Activated CD8-positive, alpha-beta memory T cell treated with anti-CD3 and anti-CD28 coated beads for 36 hours (primary cell): ENCODE measurements around the gene SEC14L2. TPM values are rescaled to one million over a fixed set of nuclear protein-coding genes. Genes with fewer than 3 reads are reported as not detected.

Experiments
- CTCF ChIA-PET: fragments of 350-600 bp; sonication (Branson Sonifier 250); formaldehyde crosslinking; loops from one replicate; lab custom pipeline; 2021; ENCODE audit warnings: antibody characterized with exemption; lab: Charles Lee
- POLR2A ChIA-PET: fragments of 350-600 bp; sonication (Branson Sonifier 250); formaldehyde crosslinking; loops from one replicate; lab custom pipeline; 2021; ENCODE audit warnings: antibody characterized with exemption; lab: Charles Lee
- total RNA-seq, 2 experiments: library from RNA; stranded (reverse); gene quantifications; one replicate each; pipeline ENCODE4 v1.2.3, GENCODE V29; 2021

The SEC14L2 gene
- total RNA-seq, 2 experiments from 2014 or later: 6.0 to 7.7 TPM

DNA sequence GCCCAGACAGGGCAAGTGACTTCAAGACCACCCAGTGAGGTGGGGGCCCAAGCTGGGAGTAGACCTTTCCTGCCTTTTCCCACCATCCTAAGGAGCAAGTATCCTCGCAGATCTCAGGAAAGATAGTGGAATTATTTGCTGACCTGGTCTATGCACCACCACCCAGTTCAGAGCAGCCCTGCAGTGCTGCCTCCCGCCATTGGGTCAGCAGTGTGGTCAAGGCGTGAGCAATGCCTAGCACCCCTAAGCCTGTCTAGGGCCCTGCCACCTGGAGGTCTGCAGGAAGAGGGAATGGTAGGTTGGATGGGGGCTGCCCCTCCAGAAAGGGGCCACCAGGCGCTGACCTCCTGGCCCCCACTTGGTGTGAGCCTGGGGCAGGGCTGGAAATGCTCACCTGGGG, 35.3 kb downstream of the SEC14L2 start:
- POLR2A ChIA-PET: no interaction called here
- CTCF ChIA-PET: interaction anchor here (1.0 kb wide), 2 partner anchors 45 to 54 kb away, joined by 3 read pairs; no protein-coding TSS in a partner anchor

- POLR2A ChIA-PET: no interaction called here
- CTCF ChIA-PET: interaction anchor here (1.0 kb wide), 3 partner anchors 41 to 53 kb away, joined by 3 read pairs; no protein-coding TSS in a partner anchor
Measured at GRCh38 chr22:30432520-30432919, 35.7 kb downstream of the SEC14L2 start.

- POLR2A ChIA-PET: interaction anchor here (1.3 kb wide), 1 partner anchor 11 kb away, joined by 5 read pairs; no protein-coding TSS in a partner anchor
- CTCF ChIA-PET: interaction anchor here (1.0 to 3.9 kb wide), 3 partner anchors 8 to 46 kb away, joined by 3 to 18 read pairs (median 3); partner anchors contain the start of gene MTFP1
Measured at GRCh38 chr22:30433227-30433626, 36.4 kb downstream of the SEC14L2 start.

DNA sequence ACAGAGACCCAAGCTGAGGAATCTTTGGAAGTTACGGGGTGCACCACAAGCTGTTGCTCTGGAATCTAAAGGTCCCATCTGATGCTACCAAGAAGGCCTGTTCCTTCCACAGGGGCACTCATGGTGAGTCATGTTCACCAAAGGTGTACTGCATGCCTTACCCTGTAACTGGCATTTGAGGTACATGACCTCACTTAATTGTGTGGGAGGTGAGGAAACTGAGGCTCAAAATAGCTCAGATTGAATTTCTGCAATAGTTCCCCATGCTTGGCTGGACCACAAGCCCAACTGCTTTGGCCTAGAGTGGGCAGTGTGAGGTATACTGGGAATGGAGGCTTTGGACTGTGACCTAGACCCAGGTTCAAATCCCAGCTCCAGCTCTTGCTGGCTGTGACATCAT, 37.0 kb downstream of the SEC14L2 start:
- ChIA-PET CTCF (interaction anchor here (1.2 to 3.9 kb wide), 2 partner anchors 9 to 22 kb away, joined by 5 to 18 read pairs; partner anchors contain the start of gene MTFP1), POLR2A (interaction anchor here (1.3 kb wide), 1 partner anchor 11 kb away, joined by 5 read pairs; no protein-coding TSS in a partner anchor)

GRCh38 chr22:30434843-30435242, 38.0 kb downstream of the SEC14L2 start:
- POLR2A ChIA-PET: no interaction called here
- CTCF ChIA-PET: interaction anchor here (1.2 to 3.9 kb wide), 2 partner anchors 10 to 21 kb away, joined by 5 to 18 read pairs; partner anchors contain the start of gene MTFP1

DNA sequence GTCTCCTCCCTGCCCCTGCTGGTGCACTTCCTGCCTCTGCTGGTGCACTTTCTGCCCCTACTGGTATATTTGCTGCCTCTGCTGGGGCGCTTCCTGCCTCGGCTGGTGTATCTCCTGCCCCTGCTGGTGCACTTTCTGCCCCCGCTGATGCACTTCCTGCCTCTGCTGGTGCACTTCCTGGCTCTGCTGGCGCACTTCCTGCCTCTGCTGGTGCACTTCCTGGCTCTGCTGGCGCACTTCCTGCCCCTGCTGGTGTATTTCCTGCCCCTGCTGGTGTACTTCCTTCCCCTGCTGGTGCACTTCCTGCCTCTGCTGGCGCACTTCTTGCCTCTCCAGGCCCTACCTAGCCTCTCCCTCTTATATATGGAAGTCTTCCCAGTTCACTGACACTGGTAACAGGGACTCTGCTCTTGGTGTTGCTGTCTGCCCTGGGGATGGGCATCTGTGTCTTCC, 38.9 kb downstream of the SEC14L2 start:
- ChIA-PET POLR2A (no interaction called here), CTCF (interaction anchor here (1.7 to 3.9 kb wide), 2 partner anchors 9 to 11 kb away, joined by 4 to 18 read pairs; partner anchors contain the start of gene MTFP1)

- CTCF ChIA-PET: interaction anchor here (1.7 to 3.9 kb wide), 2 partner anchors 9 to 11 kb away, joined by 4 to 18 read pairs; partner anchors contain the start of gene MTFP1
- POLR2A ChIA-PET: interaction anchor here (0.8 kb wide), 1 partner anchor 9 kb away, joined by 3 read pairs; no protein-coding TSS in a partner anchor
Measured at GRCh38 chr22:30436196-30436595, 39.4 kb downstream of the SEC14L2 start.

- ChIA-PET POLR2A (no interaction called here), CTCF (interaction anchor here (1.1 to 1.2 kb wide), 2 partner anchors 12 to 13 kb away, joined by 3 read pairs; no protein-coding TSS in a partner anchor)
Measured at GRCh38 chr22:30438559-30438958, 41.7 kb downstream of the SEC14L2 start.

- CTCF ChIA-PET: interaction anchor here (1.1 kb wide), 1 partner anchor 13 kb away, joined by 3 read pairs; no protein-coding TSS in a partner anchor
- POLR2A ChIA-PET: no interaction called here
Measured at GRCh38 chr22:30439226-30439625, 42.4 kb downstream of the SEC14L2 start.

- ChIA-PET CTCF (no interaction called here), POLR2A (no interaction called here)
Measured at GRCh38 chr22:30439836-30440235, 43.0 kb downstream of the SEC14L2 start.

DNA sequence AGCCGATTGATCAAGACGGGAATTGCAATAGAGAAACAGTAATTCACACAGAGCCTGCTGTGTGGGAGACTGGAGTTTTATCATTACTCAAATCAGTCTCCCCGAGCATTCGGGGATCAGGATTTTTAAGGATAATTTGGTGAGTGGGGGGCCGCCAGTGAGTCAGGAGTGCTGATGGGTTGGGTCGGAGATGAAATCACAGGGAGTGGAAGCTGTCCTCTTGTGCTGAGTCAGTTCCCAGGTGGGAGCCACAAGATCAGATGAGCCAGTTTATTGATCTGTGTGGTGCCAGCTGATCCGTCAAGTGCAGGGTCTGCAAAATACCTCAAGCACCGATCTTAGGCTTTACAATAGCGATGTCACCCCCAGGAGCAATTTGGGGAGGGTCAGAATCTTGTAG, 44.3 kb downstream of the SEC14L2 start:
- POLR2A ChIA-PET: no interaction called here
- CTCF ChIA-PET: no interaction called here

DNA sequence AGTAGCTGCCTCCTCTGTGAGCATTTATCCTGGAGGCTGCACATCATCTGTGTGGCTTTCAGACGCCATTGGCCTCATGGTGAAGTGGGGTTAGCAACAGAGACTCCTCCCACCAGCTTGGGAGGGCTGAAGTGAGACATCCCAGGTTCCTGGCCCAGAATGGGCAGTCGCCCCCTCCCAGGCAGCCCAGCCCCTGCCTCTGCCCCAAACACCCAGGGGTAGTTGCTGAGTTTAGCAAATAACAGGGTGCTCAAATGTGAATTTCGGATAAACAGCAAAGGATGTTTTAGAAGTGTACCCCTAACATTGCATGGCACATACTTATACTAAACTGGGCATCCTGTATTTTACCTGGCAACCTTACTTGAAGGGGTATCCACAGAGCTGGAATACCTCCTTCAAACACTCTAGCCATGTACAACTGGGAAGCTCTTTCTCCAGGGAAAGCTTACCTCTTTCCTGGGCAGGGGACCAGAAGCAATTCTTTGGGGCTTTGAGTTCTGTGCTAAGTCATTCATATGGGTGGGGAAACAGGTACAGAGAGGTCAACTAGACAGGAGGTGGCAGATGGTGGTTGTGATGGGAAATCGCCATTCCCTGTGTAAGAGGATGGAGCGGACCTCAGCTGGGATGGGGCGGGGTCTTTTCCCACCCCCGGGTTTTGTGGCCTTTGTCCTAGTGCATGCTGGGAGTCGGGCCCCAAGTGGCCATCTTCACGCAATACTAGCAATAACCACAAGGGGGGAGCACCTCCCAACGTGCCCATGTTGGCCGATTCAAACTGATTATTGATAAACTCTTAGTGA, 48.0 kb downstream of the SEC14L2 start:
- CTCF ChIA-PET: interaction anchor here (0.8 to 2.1 kb wide), 3 partner anchors 9 to 142 kb away, joined by 3 to 9 read pairs (median 4); no protein-coding TSS in a partner anchor
- POLR2A ChIA-PET: no interaction called here

DNA sequence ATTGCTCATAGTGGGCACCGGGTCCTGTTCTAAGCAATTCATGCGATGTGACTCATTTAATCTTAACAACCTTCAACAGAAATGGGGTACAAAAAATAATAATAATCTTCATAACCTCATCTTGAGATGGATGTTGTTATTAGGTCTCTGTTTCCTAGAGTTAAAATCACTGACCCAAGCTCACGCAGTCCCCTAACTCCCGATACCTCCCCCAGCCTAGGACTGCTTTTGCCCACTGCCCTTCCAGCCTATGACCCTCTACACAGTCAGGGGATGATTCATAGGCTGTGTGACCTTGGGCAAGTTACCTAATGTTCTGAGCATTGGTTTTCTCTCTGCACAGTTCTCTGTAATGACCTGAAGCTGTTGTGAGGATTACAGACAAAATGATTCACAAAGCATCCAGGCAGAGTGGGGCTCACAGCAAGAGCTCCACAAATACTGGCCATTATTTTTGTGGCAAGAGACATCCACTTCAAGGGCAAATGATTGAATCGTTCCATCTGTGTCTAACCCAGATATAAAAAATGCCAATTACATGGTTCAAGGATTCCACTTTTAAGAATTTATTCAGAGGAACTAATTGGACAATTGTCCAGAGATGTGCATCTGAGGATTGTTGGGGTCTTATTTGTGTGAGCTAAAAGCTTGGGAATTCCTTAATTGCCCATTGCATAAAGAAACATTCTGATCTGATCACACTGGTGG, 48.8 kb downstream of the SEC14L2 start:
- ChIA-PET CTCF (interaction anchor here (0.8 to 2.1 kb wide), 3 partner anchors 10 to 141 kb away, joined by 3 to 9 read pairs (median 4); no protein-coding TSS in a partner anchor), POLR2A (no interaction called here)

DNA sequence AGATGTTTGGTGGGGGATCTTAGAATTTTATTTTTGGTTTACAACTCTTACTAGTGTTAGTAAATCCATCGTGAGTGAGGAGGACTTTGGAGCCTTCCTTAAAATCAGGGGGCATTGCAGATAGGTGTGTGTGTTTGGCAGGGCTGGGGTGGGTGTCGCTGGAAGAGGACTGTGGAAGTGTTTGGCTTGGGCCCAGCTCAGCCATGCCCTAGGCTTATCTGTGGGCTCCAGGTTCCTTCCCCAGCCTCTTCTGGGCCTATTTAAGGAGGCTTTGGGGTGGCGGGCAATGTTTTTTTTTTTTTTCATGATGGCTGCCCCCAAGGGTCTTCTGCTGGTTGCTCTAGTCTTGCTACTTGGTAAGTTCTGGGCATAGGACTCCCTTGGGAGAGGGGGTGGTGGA, 50.8 kb downstream of the SEC14L2 start:
- ChIA-PET CTCF (no interaction called here), POLR2A (no interaction called here)

GRCh38 chr22:30451488-30451887, 54.7 kb downstream of the SEC14L2 start:
- ChIA-PET CTCF (interaction anchor here (0.6 to 1.6 kb wide), 2 partner anchors 34 to 343 kb away, joined by 4 to 6 read pairs; no protein-coding TSS in a partner anchor), POLR2A (interaction anchor here (0.5 kb wide), 1 partner anchor 21 kb away, joined by 4 read pairs; no protein-coding TSS in a partner anchor)

DNA sequence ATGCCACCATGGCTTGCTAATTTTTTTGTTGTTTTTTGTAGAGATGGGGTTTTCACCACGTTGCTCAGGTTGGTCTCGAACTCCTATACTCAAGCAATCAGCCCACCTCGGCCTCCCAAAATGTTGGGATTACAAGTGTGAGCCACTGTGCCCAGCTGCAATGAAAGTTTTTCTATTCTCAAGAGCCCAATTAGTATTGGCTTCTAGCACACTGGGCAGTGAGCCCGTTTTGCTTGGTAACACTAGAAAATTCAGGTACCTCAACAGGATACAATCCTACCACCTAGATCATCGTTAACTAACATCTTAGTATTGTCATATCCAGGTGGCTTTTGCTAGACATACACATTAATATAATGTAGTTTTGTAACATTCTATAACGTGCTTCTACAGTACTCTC, 56.0 kb downstream of the SEC14L2 start:
- POLR2A ChIA-PET: interaction anchor here (1.1 kb wide), 1 partner anchor 29 kb away, joined by 3 read pairs; no protein-coding TSS in a partner anchor
- CTCF ChIA-PET: no interaction called here

GRCh38 chr22:30453731-30454510, 57.1 kb downstream of the SEC14L2 start:
- ChIA-PET POLR2A (interaction anchor here (1.1 kb wide), 1 partner anchor 30 kb away, joined by 3 read pairs; no protein-coding TSS in a partner anchor), CTCF (no interaction called here)
